Mononuclear cell (primary cell): ENCODE results near the gene RBMXL3. TPM values are rescaled to one million over a fixed set of nuclear protein-coding genes. Genes with fewer than 3 reads are reported as not detected.
"Not testable (repeated sequence)": the region's sequence is repeated elsewhere in the genome, so short reads cannot be mapped to it uniquely, and the experiment has no call there.

Experiments used
- H3K27me3 ChIP-seq: 2 replicates; pipeline ENCODE4 v1.6.0; 2011; ENCODE audit warnings: low read length, control low read depth; ENCODE audit not compliant: insufficient read depth
- H3K4me1 ChIP-seq: 2 replicates; pipeline ENCODE4 v1.5.1; 2011; ENCODE audit warnings: mild to moderate bottlenecking, low read length, control low read depth; ENCODE audit not compliant: insufficient read depth
- H3K4me3 ChIP-seq: 2 replicates; pipeline ENCODE4 v1.5.1; 2011; ENCODE audit warnings: mild to moderate bottlenecking, low read length, moderate library complexity
- H3K9me3 ChIP-seq: 2 replicates; pipeline ENCODE4 v1.5.1; 2011; ENCODE audit warnings: low read depth, mild to moderate bottlenecking, control low read depth, low read length
- total RNA-seq: library from RNA; depleted of rRNA; stranded (reverse); fragments of >200 nt; gene quantifications from one replicate; pipeline ENCODE4 v1.2.3, GENCODE V29; 2012

Gene RBMXL3
- total RNA-seq = not detected

DNA sequence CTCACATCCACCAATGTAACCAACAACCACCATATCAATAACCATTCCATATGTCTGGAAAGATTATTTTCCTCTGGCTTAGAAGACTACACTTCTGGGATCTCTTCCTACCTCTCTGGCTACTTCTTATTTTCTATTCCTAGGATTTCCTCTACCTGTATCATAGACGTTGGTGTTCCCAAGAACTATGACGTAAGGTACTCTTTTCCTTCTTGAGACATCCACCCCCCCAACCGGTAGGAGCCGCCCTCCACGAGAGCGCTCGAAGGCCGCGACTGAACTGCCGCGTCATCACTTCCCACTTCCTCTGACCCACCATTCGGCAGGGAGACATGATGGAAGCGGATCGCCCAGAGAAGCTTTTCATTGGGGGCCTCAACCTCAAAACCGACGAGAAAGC, at the start of gene RBMXL3:
Gene RBMXL3 (plus strand): TSS at position 301 of the 400 bp plus-strand sequence. CDS start 32 bp downstream, at position 333.
- Histone ChIP-seq H3K9me3 (no peaks in the 10 kb centered on the region), H3K4me3 (no peak within 1 kb of the TSS), H3K4me1 (no peaks in the 10 kb centered on the region), H3K27me3 (no peaks in the 10 kb centered on the region)

- H3K9me3 ChIP-seq = no peaks in the 10 kb centered on the region
- no peak overlapping the region for H3K4me3 ChIP-seq
- H3K27me3 ChIP-seq = no peaks in the 10 kb centered on the region
- no peaks in the 10 kb centered on the region for H3K4me1 ChIP-seq
Measured at GRCh38 chrX:115142057-115142456, 47.2 kb upstream of the RBMXL3 start.

DNA sequence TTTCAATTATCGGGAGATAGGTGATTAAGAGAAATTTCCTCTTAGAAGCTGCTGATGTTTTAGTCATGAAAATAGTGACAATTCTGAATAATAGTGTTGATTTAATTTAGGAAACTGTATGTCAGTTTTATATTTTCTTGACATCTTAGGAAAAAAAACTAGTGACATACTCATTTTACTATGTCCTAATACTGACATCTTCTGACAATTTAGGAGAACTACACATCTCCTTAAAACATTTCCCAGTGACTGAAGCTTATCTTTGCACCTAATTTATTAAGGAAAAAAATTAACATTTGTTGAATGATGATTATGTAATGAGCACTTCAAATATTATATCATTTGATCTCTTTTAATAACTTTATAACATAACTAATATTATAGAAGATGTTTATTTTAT, 42.0 kb upstream of the RBMXL3 start:
- no peaks in the 10 kb centered on the region for H3K9me3 ChIP-seq
- H3K27me3 ChIP-seq = no peaks in the 10 kb centered on the region
- H3K4me1 ChIP-seq = no peaks in the 10 kb centered on the region
- H3K4me3 ChIP-seq = no peak overlapping the region

GRCh38 chrX:115173181-115173580, 16.0 kb upstream of the RBMXL3 start:
- Histone ChIP-seq H3K4me1 (no peaks in the 10 kb centered on the region), H3K4me3 (no peak overlapping the region), H3K27me3 (no peaks in the 10 kb centered on the region), H3K9me3 (no peaks in the 10 kb centered on the region)

DNA sequence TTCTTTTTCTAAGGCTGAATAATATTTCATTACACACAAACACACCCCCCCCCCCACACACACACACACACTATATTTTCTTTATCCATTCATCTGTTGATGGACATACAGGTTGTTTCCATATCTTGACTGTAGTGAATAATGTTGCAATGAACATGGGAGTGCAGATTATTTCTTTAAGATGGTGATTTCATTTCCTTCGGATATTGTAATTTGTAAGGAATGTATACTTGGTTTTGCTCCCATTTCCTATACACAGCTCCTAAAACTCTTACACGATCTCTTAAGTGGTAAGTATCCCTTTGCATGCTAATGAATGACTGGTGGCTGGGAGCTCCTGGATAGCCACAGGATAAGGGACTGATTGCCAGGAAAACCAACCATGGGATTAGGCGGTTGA, 14.7 kb upstream of the RBMXL3 start:
- Histone ChIP-seq H3K4me1 (no peaks in the 10 kb centered on the region), H3K9me3 (no peaks in the 10 kb centered on the region), H3K4me3 (no peak overlapping the region), H3K27me3 (no peaks in the 10 kb centered on the region)

- Histone ChIP-seq H3K4me3 (no peak overlapping the region), H3K27me3 (no peaks in the 10 kb centered on the region), H3K9me3 (no peaks in the 10 kb centered on the region), H3K4me1 (no peaks in the 10 kb centered on the region)
Measured at GRCh38 chrX:115177932-115178331, 11.3 kb upstream of the RBMXL3 start.

- H3K9me3 ChIP-seq = no peaks in the 10 kb centered on the region
Measured at GRCh38 chrX:115178473-115178872, 10.7 kb upstream of the RBMXL3 start.

GRCh38 chrX:115183980-115184379, 5.2 kb upstream of the RBMXL3 start:
- no peaks in the 10 kb centered on the region for H3K4me1 ChIP-seq
- H3K9me3 ChIP-seq = no peaks in the 10 kb centered on the region
- no peaks in the 10 kb centered on the region for H3K27me3 ChIP-seq
- H3K4me3 ChIP-seq = no peak overlapping the region

More at GRCh38 chrX:115178473-115178872, 10.7 kb upstream of the RBMXL3 start:
- H3K4me1 ChIP-seq = no peaks in the 10 kb centered on the region
- no peaks in the 10 kb centered on the region for H3K27me3 ChIP-seq
- H3K4me3 ChIP-seq = no peak overlapping the region

GRCh38 chrX:115189646-115190635, 731 bp downstream of the RBMXL3 start:
- Histone ChIP-seq H3K4me3 (no peak overlapping the region), H3K9me3 (no peaks in the 10 kb centered on the region), H3K27me3 (no peaks in the 10 kb centered on the region), H3K4me1 (no peaks in the 10 kb centered on the region)

DNA sequence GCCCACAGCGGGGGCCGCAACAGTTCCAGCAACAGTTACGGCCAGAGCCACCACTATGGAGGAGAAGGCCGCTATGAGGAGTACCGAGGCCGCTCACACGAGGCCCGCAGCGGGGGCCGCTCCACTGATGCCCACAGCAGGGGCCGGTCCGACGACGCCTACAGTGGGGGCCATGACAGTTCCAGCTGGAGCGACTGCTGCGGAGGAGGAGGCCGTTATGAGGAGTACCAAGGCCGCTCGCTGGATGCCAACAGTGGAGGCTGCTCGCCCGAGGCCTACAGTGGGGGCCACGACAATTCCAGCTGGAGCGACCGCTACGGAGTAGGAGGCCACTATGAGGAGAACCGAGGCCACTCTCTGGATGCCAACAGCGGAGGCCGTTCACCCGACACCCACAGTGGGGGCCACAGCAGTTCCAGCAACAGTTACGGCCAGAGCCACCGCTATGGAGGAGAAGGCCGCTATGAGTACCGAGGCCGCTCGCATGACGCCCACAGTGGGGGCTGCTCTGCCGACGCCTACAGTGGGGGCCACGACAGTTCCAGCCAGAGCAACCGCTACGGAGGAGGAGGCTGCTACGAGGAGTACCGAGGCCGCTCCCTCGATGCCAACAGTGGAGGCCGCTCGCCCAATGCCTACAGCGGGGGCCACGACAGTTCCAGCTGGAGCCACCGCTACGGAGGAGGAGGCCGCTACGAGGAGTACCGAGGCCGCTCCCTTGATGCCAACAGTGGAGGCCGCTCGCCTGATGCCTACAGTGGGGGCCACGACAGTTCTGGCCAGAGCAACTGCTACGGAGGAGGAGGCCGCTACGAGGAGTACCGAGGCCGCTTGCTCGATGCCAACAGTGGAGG, 1.7 kb downstream of the RBMXL3 start:
- no peaks in the 10 kb centered on the region for H3K9me3 ChIP-seq
- H3K27me3 ChIP-seq = no peaks in the 10 kb centered on the region
- H3K4me3 ChIP-seq = no peak overlapping the region
- H3K4me1 ChIP-seq = no peaks in the 10 kb centered on the region

DNA sequence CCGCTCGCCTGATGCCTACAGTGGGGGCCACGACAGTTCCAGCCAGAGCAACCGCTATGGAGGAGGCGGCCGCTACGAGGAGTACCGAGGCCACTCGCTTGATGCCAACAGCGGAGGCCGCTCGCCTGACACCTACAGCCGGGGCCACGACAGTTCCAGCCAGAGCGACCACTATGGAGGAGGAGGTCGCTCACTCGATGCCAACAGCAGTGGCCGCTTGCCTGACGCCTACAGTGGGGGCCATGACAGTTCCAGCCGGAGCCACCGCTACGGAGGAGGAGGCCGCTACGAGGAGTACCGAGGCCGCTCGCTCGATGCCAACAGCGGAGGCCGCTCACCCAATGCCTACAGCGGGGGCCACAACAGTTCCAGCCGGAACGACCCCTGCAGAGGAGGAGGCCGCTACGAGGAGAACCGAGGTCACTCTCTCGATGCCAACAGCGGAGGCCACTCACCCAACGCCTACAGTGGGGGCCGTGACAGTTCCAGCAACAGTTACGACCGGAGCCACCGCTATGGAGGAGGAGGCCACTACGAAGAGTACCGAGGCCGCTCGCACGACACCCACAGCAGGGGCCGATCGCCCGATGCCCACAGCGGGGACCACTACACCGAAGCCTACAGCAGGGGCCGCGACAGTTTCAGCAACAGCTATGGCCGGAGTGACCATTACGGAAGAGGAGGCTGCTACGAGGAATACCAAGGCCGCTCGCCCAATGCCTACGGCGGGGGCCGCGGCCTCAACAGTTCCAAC, 2.5 kb downstream of the RBMXL3 start:
- no peaks in the 10 kb centered on the region for H3K4me1 ChIP-seq
- no peak overlapping the region for H3K4me3 ChIP-seq
- no peaks in the 10 kb centered on the region for H3K9me3 ChIP-seq
- no peaks in the 10 kb centered on the region for H3K27me3 ChIP-seq

DNA sequence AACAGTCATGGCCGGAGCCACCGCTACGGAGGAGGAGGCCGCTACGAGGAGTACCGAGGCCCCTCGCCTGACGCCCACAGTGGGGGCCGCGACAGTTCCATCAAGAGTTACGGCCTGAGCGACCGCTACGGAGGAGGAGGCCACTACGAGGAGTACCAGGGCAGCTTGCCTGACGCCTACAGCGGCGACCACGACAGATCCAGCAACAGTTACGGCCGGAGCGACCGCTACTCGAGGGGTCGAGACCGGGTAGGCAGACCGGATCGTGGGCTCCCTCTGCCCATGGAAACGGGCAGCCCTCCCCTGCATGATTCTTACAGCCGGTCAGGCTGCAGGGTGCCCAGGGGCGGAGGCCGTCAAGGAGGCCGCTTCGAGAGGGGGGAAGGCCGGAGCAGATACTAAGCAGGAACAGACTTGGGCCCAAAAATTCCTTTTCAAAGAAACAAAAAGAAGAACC, 3.1 kb downstream of the RBMXL3 start:
- Histone ChIP-seq H3K27me3 (no peaks in the 10 kb centered on the region), H3K9me3 (no peaks in the 10 kb centered on the region), H3K4me3 (no peak overlapping the region), H3K4me1 (no peaks in the 10 kb centered on the region)

- Histone ChIP-seq H3K27me3 (no peaks in the 10 kb centered on the region), H3K9me3 (no peaks in the 10 kb centered on the region), H3K4me1 (no peaks in the 10 kb centered on the region), H3K4me3 (no peak overlapping the region)
Measured at GRCh38 chrX:115204040-115204439, 14.8 kb downstream of the RBMXL3 start.

DNA sequence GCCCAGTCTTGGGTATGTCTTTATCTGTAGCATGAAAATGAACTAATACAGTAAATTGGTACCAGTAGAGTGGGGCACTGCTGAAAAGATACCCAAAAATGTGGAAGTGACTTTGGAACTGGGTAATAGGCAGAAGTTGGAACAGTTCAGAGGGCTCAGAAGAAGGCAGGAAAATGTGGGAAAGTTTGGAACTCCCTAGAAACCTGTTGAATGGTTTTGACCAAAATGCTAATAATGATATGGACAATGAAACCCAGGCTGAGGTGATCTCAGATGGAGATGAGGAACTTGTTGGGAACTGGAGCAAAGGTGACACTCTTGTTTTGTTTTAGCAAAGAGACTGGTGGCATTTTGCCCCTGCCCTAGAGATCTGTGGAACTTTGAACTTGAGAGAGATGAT, 20.3 kb downstream of the RBMXL3 start:
- H3K9me3 ChIP-seq, H3K4me1 ChIP-seq, H3K4me3 ChIP-seq, H3K27me3 ChIP-seq: not testable (repeated sequence)
